Measurements from ENCODE around the gene PSG5.
"Not testable (repeated sequence)": the region's sequence is repeated elsewhere in the genome, so short reads cannot be mapped to it uniquely, and the experiment has no call there.

The PSG5 gene

GRCh38 chr19:43197666-43198397 is 11.5 kb upstream of the PSG5 start:
- H3K27me3 ChIP-seq (ENCODE audit: insufficient read depth, low read length, poor library complexity); H2BK5ac ChIP-seq (ENCODE audit: low read length); H4K5ac ChIP-seq (ENCODE audit: low read length); H3K18ac ChIP-seq (ENCODE audit: low read length); H3K4ac ChIP-seq (ENCODE audit: low read depth, low read length); DNase-seq; H3K27ac ChIP-seq (ENCODE audit: low read depth, low read length); H2BK120ac ChIP-seq (ENCODE audit: low read depth, low read length); H3K4me3 ChIP-seq (ENCODE audit: low read length); H3K9ac ChIP-seq (ENCODE audit: low read length); H3K23ac ChIP-seq (ENCODE audit: low read length); H3K56ac ChIP-seq (ENCODE audit: low read length); H4K8ac ChIP-seq (ENCODE audit: low read depth, low read length); H3K79me2 ChIP-seq (ENCODE audit: control insufficient read depth, insufficient read depth, low read length); H3K4me2 ChIP-seq (ENCODE audit: low read length); H2AK5ac ChIP-seq (ENCODE audit: low read length); H3K36me3 ChIP-seq (ENCODE audit: control insufficient read depth, insufficient read depth, low read length); H2BK15ac ChIP-seq (replicated peaks; ENCODE audit: low read depth); H3K79me1 ChIP-seq (ENCODE audit: low read length); H3K4me1 ChIP-seq (ENCODE audit: control insufficient read depth, low read depth, low read length): not testable (repeated sequence)
- no CpG with 5 or more reads among the region's 7 CpGs for WGBS (ENCODE audit: extremely low coverage, insufficient coverage, low lambda C conversion rate)

- H4K5ac ChIP-seq (ENCODE audit: low read length); DNase-seq; H2AK5ac ChIP-seq (ENCODE audit: low read length); H3K23ac ChIP-seq (ENCODE audit: low read length); H3K56ac ChIP-seq (ENCODE audit: low read length); H3K79me1 ChIP-seq (ENCODE audit: low read length); H2BK120ac ChIP-seq (ENCODE audit: low read depth, low read length); H3K36me3 ChIP-seq (ENCODE audit: control insufficient read depth, insufficient read depth, low read length); H3K18ac ChIP-seq (ENCODE audit: low read length); H2BK5ac ChIP-seq (ENCODE audit: low read length); H3K27ac ChIP-seq (ENCODE audit: low read depth, low read length); H3K9ac ChIP-seq (ENCODE audit: low read length); H2BK15ac ChIP-seq (replicated peaks; ENCODE audit: low read depth); H3K79me2 ChIP-seq (ENCODE audit: control insufficient read depth, insufficient read depth, low read length); H3K4ac ChIP-seq (ENCODE audit: low read depth, low read length); H3K27me3 ChIP-seq (ENCODE audit: insufficient read depth, low read length, poor library complexity); H4K8ac ChIP-seq (ENCODE audit: low read depth, low read length); H3K4me1 ChIP-seq (ENCODE audit: control insufficient read depth, low read depth, low read length); H3K4me3 ChIP-seq (ENCODE audit: low read length); H3K4me2 ChIP-seq (ENCODE audit: low read length): not testable (repeated sequence)
- no CpG with 5 or more reads among the region's 7 CpGs for WGBS (ENCODE audit: extremely low coverage, insufficient coverage, low lambda C conversion rate)
These were observed 8.1 kb upstream of the PSG5 start for GRCh38 chr19:43194397-43194796.

- H4K5ac ChIP-seq (ENCODE audit: low read length); H3K23ac ChIP-seq (ENCODE audit: low read length); H3K4me1 ChIP-seq (ENCODE audit: control insufficient read depth, low read depth, low read length); H4K8ac ChIP-seq (ENCODE audit: low read depth, low read length); H3K27me3 ChIP-seq (ENCODE audit: insufficient read depth, low read length, poor library complexity); H2BK5ac ChIP-seq (ENCODE audit: low read length); H3K79me2 ChIP-seq (ENCODE audit: control insufficient read depth, insufficient read depth, low read length); H3K79me1 ChIP-seq (ENCODE audit: low read length); H3K56ac ChIP-seq (ENCODE audit: low read length); H3K18ac ChIP-seq (ENCODE audit: low read length); H3K36me3 ChIP-seq (ENCODE audit: control insufficient read depth, insufficient read depth, low read length); H2BK120ac ChIP-seq (ENCODE audit: low read depth, low read length); H2BK15ac ChIP-seq (replicated peaks; ENCODE audit: low read depth); H3K4ac ChIP-seq (ENCODE audit: low read depth, low read length); H3K4me2 ChIP-seq (ENCODE audit: low read length); DNase-seq; H3K27ac ChIP-seq (ENCODE audit: low read depth, low read length); H2AK5ac ChIP-seq (ENCODE audit: low read length); H3K9ac ChIP-seq (ENCODE audit: low read length); H3K4me3 ChIP-seq (ENCODE audit: low read length): not testable (repeated sequence)
- WGBS (ENCODE audit: extremely low coverage, insufficient coverage, low lambda C conversion rate), result no CpG with 5 or more reads among the region's 4 CpGs
These were observed 6.2 kb upstream of the PSG5 start for GRCh38 chr19:43192381-43193155.

GRCh38 chr19:43188092-43188491 is 1.8 kb upstream of the PSG5 start:
- H2BK120ac ChIP-seq (ENCODE audit: low read depth, low read length); H3K79me1 ChIP-seq (ENCODE audit: low read length); H3K79me2 ChIP-seq (ENCODE audit: control insufficient read depth, insufficient read depth, low read length); H2AK5ac ChIP-seq (ENCODE audit: low read length); H4K5ac ChIP-seq (ENCODE audit: low read length); H3K23ac ChIP-seq (ENCODE audit: low read length); H3K4me3 ChIP-seq (ENCODE audit: low read length); H2BK15ac ChIP-seq (replicated peaks; ENCODE audit: low read depth); H3K4me1 ChIP-seq (ENCODE audit: control insufficient read depth, low read depth, low read length); H3K27ac ChIP-seq (ENCODE audit: low read depth, low read length); H3K56ac ChIP-seq (ENCODE audit: low read length); H3K36me3 ChIP-seq (ENCODE audit: control insufficient read depth, insufficient read depth, low read length); H3K27me3 ChIP-seq (ENCODE audit: insufficient read depth, low read length, poor library complexity); H3K18ac ChIP-seq (ENCODE audit: low read length); DNase-seq; H2BK5ac ChIP-seq (ENCODE audit: low read length); H4K8ac ChIP-seq (ENCODE audit: low read depth, low read length); H3K9ac ChIP-seq (ENCODE audit: low read length); H3K4me2 ChIP-seq (ENCODE audit: low read length); H3K4ac ChIP-seq (ENCODE audit: low read depth, low read length): not testable (repeated sequence)
- WGBS (ENCODE audit: extremely low coverage, insufficient coverage, low lambda C conversion rate), result no CpG with 5 or more reads among the region's 9 CpGs

GRCh38 chr19:43181869-43182771 is 4.2 kb downstream of the PSG5 start:
- not testable (repeated sequence) for H3K27me3 ChIP-seq (ENCODE audit: insufficient read depth, low read length, poor library complexity); H3K79me1 ChIP-seq (ENCODE audit: low read length); H3K4me1 ChIP-seq (ENCODE audit: control insufficient read depth, low read depth, low read length); H4K8ac ChIP-seq (ENCODE audit: low read depth, low read length); H3K9ac ChIP-seq (ENCODE audit: low read length); DNase-seq; H2BK120ac ChIP-seq (ENCODE audit: low read depth, low read length); H3K4me2 ChIP-seq (ENCODE audit: low read length); H2BK15ac ChIP-seq (replicated peaks; ENCODE audit: low read depth); H3K36me3 ChIP-seq (ENCODE audit: control insufficient read depth, insufficient read depth, low read length); H3K27ac ChIP-seq (ENCODE audit: low read depth, low read length); H2BK5ac ChIP-seq (ENCODE audit: low read length); H3K4ac ChIP-seq (ENCODE audit: low read depth, low read length); H2AK5ac ChIP-seq (ENCODE audit: low read length); H4K5ac ChIP-seq (ENCODE audit: low read length); H3K23ac ChIP-seq (ENCODE audit: low read length); H3K79me2 ChIP-seq (ENCODE audit: control insufficient read depth, insufficient read depth, low read length); H3K56ac ChIP-seq (ENCODE audit: low read length); H3K18ac ChIP-seq (ENCODE audit: low read length); H3K4me3 ChIP-seq (ENCODE audit: low read length)
- no CpG with 5 or more reads among the region's 4 CpGs for WGBS (ENCODE audit: extremely low coverage, insufficient coverage, low lambda C conversion rate)
